Measurements from ENCODE around the gene CD2. TPM values are rescaled to one million over a fixed set of nuclear protein-coding genes. Genes with fewer than 3 reads are reported as not detected.

Gene CD2
- total RNA-seq, 1 experiment from 2014 or later, result not detected

GRCh38 chr1:116716391-116716790 is 37.8 kb upstream of the CD2 start:
- Mint-ChIP-seq H3K4me1 (ENCODE audit: low read depth, unreplicated experiment) (no peaks in the 10 kb centered on the region), H3K36me3 (ENCODE audit: insufficient read depth, unreplicated experiment) (no peaks in the 10 kb centered on the region), H3K9me3 (ENCODE audit: unreplicated experiment) (no peaks in the 10 kb centered on the region), H3K27ac (ENCODE audit: unreplicated experiment) (no peak overlapping the region), H3K27me3 (ENCODE audit: insufficient read depth, unreplicated experiment) (no peaks in the 10 kb centered on the region), H3K4me3 (ENCODE audit: unreplicated experiment) (no peak overlapping the region)
- H3K4me3 ChIP-seq (ENCODE audit: low read depth, low read length), result no peak overlapping the region
- no TSS peak for BruUV-seq (replicated peaks)
- H3K36me3 ChIP-seq (ENCODE audit: control insufficient read depth, insufficient read depth, low read length), result no peaks in the 10 kb centered on the region
- no peak for TF ChIP-seq CTCF (IDR thresholded peaks at IDR 0.05; ENCODE audit: insufficient read depth in 1 of 2, low read depth in 1 of 2, low read length in 1 of 2, severe bottlenecking in 1 of 2, unreplicated experiment in 1 of 2)
- H3K4me1 ChIP-seq, result no peaks in the 10 kb centered on the region
- DNase-seq, result no peak
- H3K27me3 ChIP-seq (replicated peaks; ENCODE audit: control insufficient read depth, insufficient read depth, low read length), result no peaks in the 10 kb centered on the region
- CTCF ChIA-PET, result no interaction called here
- H3K9me3 ChIP-seq, result no peaks in the 10 kb centered on the region
- intact Hi-C loops (cut with micrococcal nuclease; ENCODE audit: unreplicated experiment), result no loop called here
- POLR2A ChIA-PET, result no interaction called here

- H3K27ac Mint-ChIP-seq (ENCODE audit: unreplicated experiment), result no peak overlapping the region
- Histone ChIP-seq H3K4me1 (no peaks in the 10 kb centered on the region), H3K36me3 (ENCODE audit: control insufficient read depth, insufficient read depth, low read length) (no peaks in the 10 kb centered on the region), H3K9me3 (no peaks in the 10 kb centered on the region), H3K27me3 (replicated peaks; ENCODE audit: control insufficient read depth, insufficient read depth, low read length) (no peaks in the 10 kb centered on the region), H3K4me3 (ENCODE audit: low read depth, low read length) (no peak overlapping the region)
- BruUV-seq (replicated peaks), result no TSS peak
- CTCF ChIA-PET, result interaction anchor here (1.1 kb wide), 1 partner anchor 115 kb away, joined by 3 read pairs; no protein-coding TSS in a partner anchor
- POLR2A ChIA-PET, result no interaction called here
- TF ChIP-seq CTCF (IDR thresholded peaks at IDR 0.05; ENCODE audit: insufficient read depth in 1 of 2, low read depth in 1 of 2, low read length in 1 of 2, severe bottlenecking in 1 of 2, unreplicated experiment in 1 of 2), result no peak
- H3K27me3 Mint-ChIP-seq (ENCODE audit: insufficient read depth, unreplicated experiment), result no peaks in the 10 kb centered on the region
- H3K4me1 Mint-ChIP-seq (ENCODE audit: low read depth, unreplicated experiment), result no peaks in the 10 kb centered on the region
- DNase-seq, result no peak
- H3K4me3 Mint-ChIP-seq (ENCODE audit: unreplicated experiment), result no peak overlapping the region
- H3K36me3 Mint-ChIP-seq (ENCODE audit: insufficient read depth, unreplicated experiment), result no peaks in the 10 kb centered on the region
- intact Hi-C loops (cut with micrococcal nuclease; ENCODE audit: unreplicated experiment), result no loop called here
- no peaks in the 10 kb centered on the region for H3K9me3 Mint-ChIP-seq (ENCODE audit: unreplicated experiment)
Observed at GRCh38 chr1:116717318-116717717, 36.9 kb upstream of the CD2 start.

GRCh38 chr1:116720364-116721038 is 33.7 kb upstream of the CD2 start:
- TF ChIP-seq CTCF (IDR thresholded peaks at IDR 0.05; ENCODE audit: insufficient read depth in 1 of 2, low read depth in 1 of 2, low read length in 1 of 2, severe bottlenecking in 1 of 2, unreplicated experiment in 1 of 2), result no peak
- no peaks in the 10 kb centered on the region for H3K4me1 ChIP-seq
- H3K27me3 ChIP-seq (replicated peaks; ENCODE audit: control insufficient read depth, insufficient read depth, low read length), result no peaks in the 10 kb centered on the region
- intact Hi-C loops (cut with micrococcal nuclease; ENCODE audit: unreplicated experiment), result loop anchor here (5.0 kb wide), 1 partner anchor 148 kb away; the partner anchor contains the start of gene CD58
- no peak overlapping the region for H3K4me3 ChIP-seq (ENCODE audit: low read depth, low read length)
- Mint-ChIP-seq H3K4me3 (ENCODE audit: unreplicated experiment) (no peak overlapping the region), H3K36me3 (ENCODE audit: insufficient read depth, unreplicated experiment) (no peaks in the 10 kb centered on the region), H3K4me1 (ENCODE audit: low read depth, unreplicated experiment) (no peaks in the 10 kb centered on the region), H3K9me3 (ENCODE audit: unreplicated experiment) (no peaks in the 10 kb centered on the region), H3K27ac (ENCODE audit: unreplicated experiment) (no peak overlapping the region), H3K27me3 (ENCODE audit: insufficient read depth, unreplicated experiment) (no peaks in the 10 kb centered on the region)
- no TSS peak for BruUV-seq (replicated peaks)
- DNase-seq, result no peak
- ChIA-PET CTCF (no interaction called here), POLR2A (no interaction called here)
- H3K9me3 ChIP-seq, result no peaks in the 10 kb centered on the region
- H3K36me3 ChIP-seq (ENCODE audit: control insufficient read depth, insufficient read depth, low read length), result no peaks in the 10 kb centered on the region
